Gastrocnemius medialis (tissue), 4 donors: ENCODE data around the gene PDE7B.

ENCODE experiments used
- POLR2A ChIP-seq, 2 donors: fragments of 450-650 bp; IDR thresholded peaks; one replicate each; pipeline ENCODE4 v1.6.1; 2017; ENCODE audit warnings: antibody characterized with exemption in 2 of 2, mild to moderate bottlenecking in 2 of 2, moderate library complexity in 2 of 2
- TF ChIP-seq, protein P1 (sequence below), 5 experiments: fragments of 450-650 bp in 3 of 5; fragments of 200-600 bp in 2 of 5; sonication (generic) in 2 of 5; IDR thresholded peaks in 4 of 5; conservative IDR thresholded peaks in 1 of 5; 1 replicate in 4 of 5; 2 replicates in 1 of 5; pipeline ENCODE4 v1.5.1; 2016 to 2019; ENCODE audit warnings: antibody characterized with exemption in 5 of 5, mild to moderate bottlenecking in 3 of 5, moderate library complexity in 3 of 5

DNA sequence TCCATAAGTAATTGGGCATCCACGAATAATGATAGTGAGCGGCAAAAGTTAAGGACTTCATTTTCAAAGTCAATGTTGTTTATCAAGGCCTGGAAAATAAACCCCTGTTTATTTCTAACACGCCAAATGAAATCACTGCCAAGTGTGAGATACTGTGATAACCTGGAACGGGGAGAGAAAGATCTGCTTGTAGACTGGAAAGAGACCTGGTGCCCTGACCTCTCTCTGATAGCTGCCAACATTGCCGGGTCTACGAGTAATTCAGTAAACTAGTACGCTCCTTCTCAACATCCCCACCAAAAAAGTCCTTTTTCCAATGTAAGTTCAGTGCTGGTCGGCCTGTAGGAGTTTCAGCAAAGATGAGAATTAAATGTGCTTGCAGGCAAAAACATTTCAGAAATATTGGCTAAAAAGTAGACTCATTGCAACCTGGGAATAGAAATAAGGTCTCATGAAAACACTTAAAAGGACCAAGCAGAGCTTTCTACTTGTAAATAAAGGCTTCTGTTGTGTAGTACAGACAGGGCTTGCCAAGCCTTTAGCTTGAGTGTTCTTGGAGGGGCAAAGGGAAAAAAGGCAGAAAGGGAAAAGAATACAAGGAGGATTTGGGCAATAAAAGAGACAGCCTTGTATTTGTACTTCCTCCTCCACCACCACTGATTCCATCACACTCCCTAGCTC lies 43.9 kb downstream of the PDE7B start:
- TF ChIP-seq, protein P1, sequence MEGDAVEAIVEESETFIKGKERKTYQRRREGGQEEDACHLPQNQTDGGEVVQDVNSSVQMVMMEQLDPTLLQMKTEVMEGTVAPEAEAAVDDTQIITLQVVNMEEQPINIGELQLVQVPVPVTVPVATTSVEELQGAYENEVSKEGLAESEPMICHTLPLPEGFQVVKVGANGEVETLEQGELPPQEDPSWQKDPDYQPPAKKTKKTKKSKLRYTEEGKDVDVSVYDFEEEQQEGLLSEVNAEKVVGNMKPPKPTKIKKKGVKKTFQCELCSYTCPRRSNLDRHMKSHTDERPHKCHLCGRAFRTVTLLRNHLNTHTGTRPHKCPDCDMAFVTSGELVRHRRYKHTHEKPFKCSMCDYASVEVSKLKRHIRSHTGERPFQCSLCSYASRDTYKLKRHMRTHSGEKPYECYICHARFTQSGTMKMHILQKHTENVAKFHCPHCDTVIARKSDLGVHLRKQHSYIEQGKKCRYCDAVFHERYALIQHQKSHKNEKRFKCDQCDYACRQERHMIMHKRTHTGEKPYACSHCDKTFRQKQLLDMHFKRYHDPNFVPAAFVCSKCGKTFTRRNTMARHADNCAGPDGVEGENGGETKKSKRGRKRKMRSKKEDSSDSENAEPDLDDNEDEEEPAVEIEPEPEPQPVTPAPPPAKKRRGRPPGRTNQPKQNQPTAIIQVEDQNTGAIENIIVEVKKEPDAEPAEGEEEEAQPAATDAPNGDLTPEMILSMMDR (IDR thresholded peaks at IDR 0.05 in 4 of 5, conservative IDR thresholded peaks at IDR 0.05 in 1 of 5) = no peak
- no peak for TF ChIP-seq POLR2A (IDR thresholded peaks at IDR 0.05)
